Measurements from ENCODE around the gene GJB3.
"Not testable (repeated sequence)": the region's sequence is repeated elsewhere in the genome, so short reads cannot be mapped to it uniquely, and the experiment has no call there.

GJB3 gene

DNA sequence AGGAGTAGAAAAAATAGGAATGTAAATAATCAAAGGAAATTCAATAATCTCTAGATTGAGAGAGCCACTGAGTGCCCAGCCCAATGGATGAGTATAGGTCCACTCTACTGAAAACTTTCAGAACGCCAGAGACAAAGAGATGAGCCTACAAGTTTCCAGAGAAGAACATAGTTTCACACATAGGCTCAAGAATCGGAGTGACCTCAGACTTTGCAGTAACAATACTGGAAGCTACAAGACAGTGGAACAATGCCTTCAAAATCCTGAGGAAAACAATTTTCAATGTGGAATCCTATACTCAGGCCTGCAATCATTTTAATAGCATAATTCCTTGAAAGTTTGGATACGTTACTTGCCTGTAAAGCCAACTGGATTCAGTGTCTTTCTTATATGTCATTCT, 22.8 kb downstream of the GJB3 start:
- no peaks in the 10 kb centered on the region for H3K36me3 ChIP-seq (ENCODE audit: insufficient read depth, low read length)
- H3K4me1 ChIP-seq (ENCODE audit: insufficient read depth, low read length), result no peaks in the 10 kb centered on the region
- 0 out of 2 replicates have a peak, but pooled peaks cover 4% of the 10 kb centered on the region for H3K9me3 ChIP-seq (ENCODE audit: insufficient read depth, low read depth, low read length)
- 91% methylated on average over 3 of the region's 3 CpGs for WGBS
- H3K9ac ChIP-seq (ENCODE audit: low read depth, low read length), result no peak overlapping the region
- H3K27ac ChIP-seq (ENCODE audit: low read depth, low read length), result no peak overlapping the region
- no peaks in the 10 kb centered on the region for H3K27me3 ChIP-seq (ENCODE audit: insufficient read depth, low read length)
- no peak overlapping the region for H3K4me3 ChIP-seq (ENCODE audit: low read length)

DNA sequence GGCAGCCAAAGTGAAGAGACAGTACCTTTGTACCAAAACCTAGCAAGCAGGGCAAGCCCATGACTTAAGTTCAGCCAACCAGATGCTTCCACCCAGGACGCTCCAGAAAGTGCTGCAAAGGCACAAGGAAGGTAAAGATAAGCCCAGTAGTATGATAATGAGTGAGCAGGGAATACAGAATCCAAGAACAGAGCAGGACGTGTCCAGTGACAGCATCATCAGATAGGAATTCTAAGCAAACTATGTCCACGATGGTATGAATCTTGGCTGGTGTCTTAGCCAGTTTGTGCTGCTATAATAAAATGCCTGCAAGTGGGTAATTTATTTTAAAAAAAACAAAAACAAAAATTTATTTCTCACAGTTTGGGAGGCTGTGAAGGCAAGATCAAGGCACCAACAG, 25.4 kb downstream of the GJB3 start:
- no peaks in the 10 kb centered on the region for H3K27me3 ChIP-seq (ENCODE audit: insufficient read depth, low read length)
- no peak overlapping the region for H3K9ac ChIP-seq (ENCODE audit: low read depth, low read length)
- H3K9me3 ChIP-seq (ENCODE audit: insufficient read depth, low read depth, low read length), result 0 out of 2 replicates have a peak, but pooled peaks cover 4% of the 10 kb centered on the region
- WGBS, result 84% methylated on average over 3 of the region's 3 CpGs
- H3K4me1 ChIP-seq (ENCODE audit: insufficient read depth, low read length), result no peaks in the 10 kb centered on the region
- no peak overlapping the region for H3K4me3 ChIP-seq (ENCODE audit: low read length)
- H3K36me3 ChIP-seq (ENCODE audit: insufficient read depth, low read length), result no peaks in the 10 kb centered on the region
- H3K27ac ChIP-seq (ENCODE audit: low read depth, low read length), result no peak overlapping the region

DNA sequence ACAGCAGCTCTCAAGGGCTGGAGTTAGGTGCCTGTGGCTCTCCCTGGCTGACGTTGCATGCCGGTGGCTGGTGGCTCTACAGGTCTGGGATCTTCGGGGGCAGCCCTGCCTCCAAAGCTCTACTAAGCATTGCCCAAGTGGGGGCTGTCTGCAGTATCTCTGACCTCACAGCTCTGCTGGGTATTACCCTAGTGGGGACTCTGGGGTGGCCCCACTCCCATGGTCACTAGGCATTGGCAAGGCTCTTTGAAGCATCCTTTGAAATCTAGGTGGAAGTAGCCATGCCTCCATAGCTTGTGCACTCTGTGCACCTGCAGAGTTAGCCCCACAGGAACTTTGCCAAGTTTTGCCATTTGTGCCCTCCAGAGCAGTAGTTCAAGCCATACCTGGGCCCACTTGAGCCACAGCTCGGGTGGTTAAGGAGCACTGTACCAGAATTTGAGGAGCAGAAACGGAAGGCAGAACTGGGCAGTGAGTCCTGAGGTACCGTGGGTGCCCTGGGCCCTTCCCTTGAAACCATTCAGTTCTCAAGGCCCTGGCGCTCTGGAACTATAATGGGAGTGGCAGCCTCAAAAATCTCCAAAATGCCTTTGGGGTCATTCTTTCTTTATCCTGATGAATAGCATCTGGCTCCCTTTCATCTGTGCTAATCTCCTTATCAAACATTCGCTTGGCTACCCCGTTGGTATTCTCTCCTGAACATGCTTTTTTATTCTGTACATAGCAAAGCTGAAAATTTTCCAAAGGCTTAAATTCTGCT, 27.2 kb downstream of the GJB3 start:
- no peaks in the 10 kb centered on the region for H3K36me3 ChIP-seq (ENCODE audit: insufficient read depth, low read length)
- H3K27me3 ChIP-seq (ENCODE audit: insufficient read depth, low read length), result no peaks in the 10 kb centered on the region
- no peaks in the 10 kb centered on the region for H3K4me1 ChIP-seq (ENCODE audit: insufficient read depth, low read length)
- H3K9ac ChIP-seq (ENCODE audit: low read depth, low read length), result no peak overlapping the region
- no peak overlapping the region for H3K4me3 ChIP-seq (ENCODE audit: low read length)
- 0 out of 2 replicates have a peak, but pooled peaks cover 4% of the 10 kb centered on the region for H3K9me3 ChIP-seq (ENCODE audit: insufficient read depth, low read depth, low read length)
- WGBS, result 92% methylated on average over 9 of the region's 9 CpGs
- no peak overlapping the region for H3K27ac ChIP-seq (ENCODE audit: low read depth, low read length)

DNA sequence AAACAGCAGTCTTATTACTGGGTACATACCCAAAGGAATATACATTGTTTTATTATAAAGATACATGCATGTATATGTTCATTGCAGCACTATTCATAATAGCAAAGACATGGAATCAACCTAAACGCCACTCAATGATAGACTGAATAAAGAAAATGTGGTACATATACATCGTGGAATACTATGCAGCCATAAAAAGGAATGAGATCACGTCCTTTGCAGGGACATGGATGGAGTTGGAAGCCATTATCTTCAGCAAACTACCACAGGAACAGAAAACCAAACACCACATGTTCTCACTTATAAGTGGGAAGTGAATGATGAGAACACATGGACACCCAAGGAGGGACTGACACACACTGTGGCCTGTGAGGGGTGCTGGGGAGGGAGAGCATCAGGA, 29.8 kb downstream of the GJB3 start:
- H3K27ac ChIP-seq (ENCODE audit: low read depth, low read length); H3K36me3 ChIP-seq (ENCODE audit: insufficient read depth, low read length); H3K4me1 ChIP-seq (ENCODE audit: insufficient read depth, low read length); H3K27me3 ChIP-seq (ENCODE audit: insufficient read depth, low read length); H3K9ac ChIP-seq (ENCODE audit: low read depth, low read length); H3K4me3 ChIP-seq (ENCODE audit: low read length); H3K9me3 ChIP-seq (ENCODE audit: insufficient read depth, low read depth, low read length): not testable (repeated sequence)
- 100% methylated on average over 3 of the region's 3 CpGs for WGBS

DNA sequence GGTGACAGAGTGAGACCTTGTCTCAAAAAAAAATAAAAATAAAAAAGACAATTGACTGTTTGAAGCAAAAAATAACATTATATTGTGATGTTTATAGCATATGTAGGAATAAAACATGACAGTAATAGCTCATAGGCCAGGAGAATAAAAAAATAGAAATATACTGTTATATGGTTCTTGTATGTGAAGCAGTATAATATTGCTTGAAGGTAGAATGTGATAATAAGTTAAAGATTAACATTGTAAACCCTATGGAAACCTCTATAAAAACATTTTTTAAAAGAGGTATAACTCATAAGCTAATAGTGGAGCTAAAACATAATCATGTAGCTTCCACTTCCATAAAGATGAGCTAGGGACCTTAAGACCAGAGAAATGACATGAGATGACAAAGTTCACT, 35.3 kb downstream of the GJB3 start:
- H3K27me3 ChIP-seq (ENCODE audit: insufficient read depth, low read length), result no peaks in the 10 kb centered on the region
- no peaks in the 10 kb centered on the region for H3K36me3 ChIP-seq (ENCODE audit: insufficient read depth, low read length)
- H3K4me3 ChIP-seq (ENCODE audit: low read length), result no peak overlapping the region
- no peaks in the 10 kb centered on the region for H3K4me1 ChIP-seq (ENCODE audit: insufficient read depth, low read length)
- no peak overlapping the region for H3K27ac ChIP-seq (ENCODE audit: low read depth, low read length)
- H3K9me3 ChIP-seq (ENCODE audit: insufficient read depth, low read depth, low read length), result no peaks in the 10 kb centered on the region
- H3K9ac ChIP-seq (ENCODE audit: low read depth, low read length), result no peak overlapping the region

DNA sequence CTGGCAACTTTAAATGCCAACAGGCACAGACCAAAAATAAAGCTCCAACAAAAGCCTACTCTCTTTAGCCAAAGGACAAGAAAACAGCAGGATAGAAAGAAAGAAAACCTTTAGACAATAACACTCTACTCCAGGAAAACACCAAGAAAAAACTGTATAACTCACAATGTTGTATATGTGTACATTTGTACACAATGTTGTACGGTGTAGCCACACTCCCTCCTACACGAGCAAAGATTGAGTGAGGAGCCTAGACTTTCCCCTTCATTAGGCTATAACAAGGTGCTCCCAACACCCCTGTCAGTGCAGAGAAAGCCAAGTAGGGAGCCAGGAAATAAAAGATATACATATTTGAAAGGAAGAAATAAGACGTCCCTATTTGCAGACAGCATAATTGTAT, 35.8 kb downstream of the GJB3 start:
- Histone ChIP-seq H3K9ac (ENCODE audit: low read depth, low read length) (no peak overlapping the region), H3K9me3 (ENCODE audit: insufficient read depth, low read depth, low read length) (no peaks in the 10 kb centered on the region), H3K36me3 (ENCODE audit: insufficient read depth, low read length) (no peaks in the 10 kb centered on the region), H3K4me3 (ENCODE audit: low read length) (no peak overlapping the region), H3K27me3 (ENCODE audit: insufficient read depth, low read length) (no peaks in the 10 kb centered on the region), H3K27ac (ENCODE audit: low read depth, low read length) (no peak overlapping the region), H3K4me1 (ENCODE audit: insufficient read depth, low read length) (no peaks in the 10 kb centered on the region)
- WGBS, result 94% methylated on average over 2 of the region's 3 CpGs

DNA sequence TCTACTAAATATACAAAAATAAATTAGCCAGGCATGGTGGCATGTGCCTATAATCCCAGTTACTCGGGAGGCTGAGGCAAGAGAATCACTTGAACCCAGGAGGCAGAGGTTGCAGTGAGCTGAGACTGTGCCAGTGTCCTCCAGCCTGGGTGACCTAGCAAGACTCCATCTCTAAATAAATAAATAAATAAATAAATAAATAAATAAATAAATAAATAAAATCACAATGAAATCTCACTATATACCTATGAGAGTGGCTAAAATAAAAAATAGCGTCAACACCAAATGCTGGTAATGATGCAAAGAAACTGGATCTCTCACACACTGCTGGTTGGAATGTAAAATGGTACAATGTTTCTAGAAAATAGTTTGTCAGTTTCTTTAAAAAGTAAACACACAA, 37.8 kb downstream of the GJB3 start:
- H3K9me3 ChIP-seq (ENCODE audit: insufficient read depth, low read depth, low read length); H3K27ac ChIP-seq (ENCODE audit: low read depth, low read length); H3K4me3 ChIP-seq (ENCODE audit: low read length); H3K27me3 ChIP-seq (ENCODE audit: insufficient read depth, low read length); H3K4me1 ChIP-seq (ENCODE audit: insufficient read depth, low read length); H3K9ac ChIP-seq (ENCODE audit: low read depth, low read length); H3K36me3 ChIP-seq (ENCODE audit: insufficient read depth, low read length): not testable (repeated sequence)
- 100% methylated on average over 1 of the region's 2 CpGs for WGBS

DNA sequence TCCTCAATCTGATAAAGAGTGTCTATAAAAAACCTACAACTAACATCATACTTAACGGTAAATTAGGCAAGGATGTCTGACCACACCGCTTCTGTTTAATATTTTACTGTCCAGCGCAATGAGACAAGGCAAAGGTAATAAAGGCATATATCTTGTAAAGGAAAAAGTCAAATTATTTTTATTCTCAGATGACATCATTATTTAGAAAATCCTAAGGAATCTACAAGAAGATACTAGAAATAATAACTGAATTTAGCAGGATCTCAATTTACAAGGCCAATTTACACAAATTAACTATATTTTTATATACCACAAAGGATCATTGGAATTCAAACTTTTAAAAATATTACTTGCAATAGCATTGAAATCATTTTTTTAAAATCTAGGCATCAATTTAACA, 41.2 kb downstream of the GJB3 start:
- Histone ChIP-seq H3K4me1 (ENCODE audit: insufficient read depth, low read length) (no peaks in the 10 kb centered on the region), H3K4me3 (ENCODE audit: low read length) (no peak overlapping the region), H3K9ac (ENCODE audit: low read depth, low read length) (no peak overlapping the region), H3K27me3 (ENCODE audit: insufficient read depth, low read length) (0 out of 2 replicates have a peak, but pooled peaks cover under 1% of the 10 kb centered on the region), H3K9me3 (ENCODE audit: insufficient read depth, low read depth, low read length) (no peaks in the 10 kb centered on the region), H3K36me3 (ENCODE audit: insufficient read depth, low read length) (no peaks in the 10 kb centered on the region), H3K27ac (ENCODE audit: low read depth, low read length) (no peak overlapping the region)
- 100% methylated on average over 2 of the region's 3 CpGs for WGBS

DNA sequence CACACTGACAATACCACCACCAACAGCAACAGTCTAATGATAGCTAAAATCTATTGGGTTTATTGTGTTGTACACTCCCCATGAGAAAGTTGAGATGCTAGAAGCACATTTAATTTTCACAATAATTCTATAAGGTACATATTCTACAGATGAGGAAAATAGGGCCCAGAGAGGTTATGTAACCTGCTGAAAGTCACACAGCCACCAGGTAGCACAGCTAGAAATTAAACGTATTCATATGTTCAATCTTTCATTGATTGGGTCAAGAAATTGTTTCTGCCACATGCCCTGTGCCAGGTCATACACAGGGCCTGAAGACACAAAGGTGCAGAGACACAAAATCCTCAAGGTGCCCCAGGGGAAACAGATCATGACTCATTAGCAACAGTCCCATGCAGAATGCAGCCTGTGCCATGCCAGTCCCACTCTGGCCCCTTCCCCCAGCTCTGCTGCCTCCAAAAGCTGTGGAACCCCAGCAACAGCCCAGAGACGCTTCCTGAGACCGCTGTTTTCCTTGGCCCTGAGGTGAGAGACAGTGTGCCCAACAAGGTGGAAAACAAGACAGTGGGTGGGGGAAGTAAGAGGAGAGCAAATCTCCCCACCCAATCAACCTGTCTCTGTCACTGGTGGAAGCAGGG, 43.9 kb downstream of the GJB3 start:
- Histone ChIP-seq H3K9me3 (ENCODE audit: insufficient read depth, low read depth, low read length) (no peaks in the 10 kb centered on the region), H3K27ac (ENCODE audit: low read depth, low read length) (no peak overlapping the region), H3K36me3 (ENCODE audit: insufficient read depth, low read length) (no peaks in the 10 kb centered on the region), H3K27me3 (ENCODE audit: insufficient read depth, low read length) (0 out of 2 replicates have a peak, but pooled peaks cover 2% of the 10 kb centered on the region), H3K4me1 (ENCODE audit: insufficient read depth, low read length) (no peaks in the 10 kb centered on the region), H3K9ac (ENCODE audit: low read depth, low read length) (no peak overlapping the region), H3K4me3 (ENCODE audit: low read length) (no peak overlapping the region)
- 93% methylated on average over 3 of the region's 3 CpGs for WGBS

DNA sequence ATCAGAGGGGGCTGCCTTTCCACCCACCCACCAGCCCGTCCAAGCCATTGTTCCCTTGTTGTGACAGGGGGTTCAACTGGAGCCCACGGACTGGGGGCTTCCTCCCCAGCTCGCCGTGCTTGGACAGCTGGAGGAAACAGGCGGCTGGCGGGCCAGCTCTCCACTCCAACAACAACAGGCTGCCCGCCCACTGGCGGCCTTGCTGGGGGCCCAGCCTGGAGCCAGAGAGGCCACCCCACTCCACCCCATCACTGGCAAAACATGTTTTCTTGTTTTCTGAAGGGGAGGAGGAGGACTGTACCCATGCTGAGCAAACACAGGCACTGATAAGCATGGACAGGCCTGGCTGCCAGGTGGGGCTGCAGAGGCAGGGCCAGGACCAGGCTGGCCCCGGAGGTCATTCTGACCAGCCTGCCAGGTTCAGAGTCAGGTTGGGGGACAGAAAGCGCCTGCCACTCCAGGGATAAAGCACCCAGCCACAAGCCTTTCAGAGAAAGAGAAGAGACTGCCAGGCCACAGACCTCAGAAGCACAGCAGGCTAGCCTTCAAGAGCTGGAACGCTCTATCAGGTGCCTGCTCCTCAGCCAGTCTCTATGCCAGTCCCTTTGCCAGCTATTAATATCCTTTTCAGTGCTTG, 44.6 kb downstream of the GJB3 start:
- 86% methylated on average over 11 of the region's 11 CpGs for WGBS
- no peak overlapping the region for H3K4me3 ChIP-seq (ENCODE audit: low read length)
- no peaks in the 10 kb centered on the region for H3K36me3 ChIP-seq (ENCODE audit: insufficient read depth, low read length)
- H3K9me3 ChIP-seq (ENCODE audit: insufficient read depth, low read depth, low read length), result no peaks in the 10 kb centered on the region
- H3K4me1 ChIP-seq (ENCODE audit: insufficient read depth, low read length), result no peaks in the 10 kb centered on the region
- H3K27me3 ChIP-seq (ENCODE audit: insufficient read depth, low read length), result 0 out of 2 replicates have a peak, but pooled peaks cover 2% of the 10 kb centered on the region
- H3K9ac ChIP-seq (ENCODE audit: low read depth, low read length), result no peak overlapping the region
- no peak overlapping the region for H3K27ac ChIP-seq (ENCODE audit: low read depth, low read length)

DNA sequence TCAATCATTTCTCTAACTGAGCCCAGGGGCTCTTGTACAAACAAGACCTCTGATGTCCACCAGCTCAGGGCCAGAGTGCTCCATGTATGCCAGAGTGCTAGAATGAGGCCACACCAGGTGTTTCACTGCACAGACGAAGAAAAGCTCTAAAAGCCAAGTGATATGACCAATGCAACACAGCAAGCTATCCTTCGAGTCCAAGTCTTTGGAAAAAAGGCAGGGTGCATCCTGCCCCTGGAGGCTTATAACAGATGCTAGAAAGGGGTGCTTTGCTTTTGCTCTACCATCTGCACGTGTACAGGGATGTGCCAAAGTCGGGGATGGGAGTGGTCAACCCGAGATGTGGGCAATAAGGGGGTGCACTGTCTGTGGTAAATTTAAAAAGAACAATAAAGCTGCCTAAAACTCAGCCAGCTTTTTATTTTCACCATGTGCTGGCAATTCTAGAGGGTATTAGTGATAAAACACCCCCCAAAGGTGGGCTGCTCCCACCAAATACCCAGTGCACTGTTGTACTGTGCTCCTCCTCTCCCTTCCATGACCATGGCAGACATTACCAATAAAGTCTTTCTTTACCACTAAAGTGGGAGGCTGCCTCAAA, 46.4 kb downstream of the GJB3 start:
- WGBS, result 89% methylated on average over 5 of the region's 5 CpGs

More for the DNA sequence above, 46.4 kb downstream of the GJB3 start:
- Histone ChIP-seq H3K36me3 (ENCODE audit: insufficient read depth, low read length) (no peaks in the 10 kb centered on the region), H3K4me3 (ENCODE audit: low read length) (no peak overlapping the region), H3K27ac (ENCODE audit: low read depth, low read length) (no peak overlapping the region), H3K27me3 (ENCODE audit: insufficient read depth, low read length) (0 out of 2 replicates have a peak, but pooled peaks cover 2% of the 10 kb centered on the region), H3K4me1 (ENCODE audit: insufficient read depth, low read length) (no peaks in the 10 kb centered on the region), H3K9ac (ENCODE audit: low read depth, low read length) (no peak overlapping the region), H3K9me3 (ENCODE audit: insufficient read depth, low read depth, low read length) (no peaks in the 10 kb centered on the region)

All from HUES64 (cell line).